Keratinocyte (primary cell): ENCODE results near the gene DENND1A. TPM values are rescaled to one million over a fixed set of nuclear protein-coding genes. Genes with fewer than 3 reads are reported as not detected.

ENCODE experiments used
- DNase-seq: peaks from one replicate; pipeline ENCODE4 v3.0.0-alpha.2; 2011; ENCODE audit warnings: low read depth, missing footprints, low spot score
- FAIRE-seq: peaks from 2 replicates; lab custom pipeline; 2011; peaks lifted over from hg19 to GRCh38; lab: Jason Lieb, UNC
- H2AFZ ChIP-seq: 2 replicates; pipeline ENCODE4 v1.6.0; 2012; ENCODE audit warnings: low read length, control low read depth, inconsistent platforms; ENCODE audit not compliant: control insufficient read depth
- H3K27ac ChIP-seq: 2 replicates; pipeline ENCODE4 v1.5.1; 2011; ENCODE audit warnings: low read length; ENCODE audit not compliant: control insufficient read depth, insufficient read depth
- H3K27me3 ChIP-seq: 3 replicates; pipeline ENCODE4 v1.6.0; 2011; ENCODE audit warnings: low read length; ENCODE audit not compliant: control insufficient read depth, insufficient read depth; ENCODE audit errors: extremely low read depth
- H3K36me3 ChIP-seq, 2 experiments: 2 replicates in 1 of 2; 3 replicates in 1 of 2; pipeline ENCODE4 v1.5.1; 2011; ENCODE audit warnings: low read length in 2 of 2, mild to moderate bottlenecking in 1 of 2; ENCODE audit not compliant: control insufficient read depth in 2 of 2, insufficient read depth in 2 of 2; ENCODE audit errors: extremely low read depth in 1 of 2
- H3K4me1 ChIP-seq: 3 replicates; pipeline ENCODE4 v1.5.1; 2011; ENCODE audit warnings: low read length; ENCODE audit not compliant: control insufficient read depth, insufficient read depth; ENCODE audit errors: extremely low read depth
- H3K4me2 ChIP-seq: 3 replicates; pipeline ENCODE4 v1.6.0; 2011; ENCODE audit warnings: low read depth, low read length; ENCODE audit not compliant: control insufficient read depth, insufficient read depth; ENCODE audit errors: extremely low read depth
- H3K4me3 ChIP-seq, 3 experiments: fragments of 200-600 bp in 1 of 3; sonication (generic) in 1 of 3; 2 replicates in 2 of 3; 3 replicates in 1 of 3; pipeline ENCODE4 v1.5.1; 2011 to 2016; ENCODE audit warnings: low read length in 3 of 3, mild to moderate bottlenecking in 3 of 3, control low read depth in 2 of 3, inconsistent platforms in 1 of 3, low read depth in 1 of 3, mixed read lengths in 1 of 3, mixed run types in 1 of 3, moderate library complexity in 1 of 3; ENCODE audit not compliant: control insufficient read depth in 2 of 3, insufficient read depth in 2 of 3; ENCODE audit errors: extremely low read depth in 1 of 3
- H3K79me2 ChIP-seq: 2 replicates; pipeline ENCODE4 v1.6.0; 2012; ENCODE audit warnings: low read length; ENCODE audit not compliant: control insufficient read depth, insufficient read depth
- H3K9ac ChIP-seq: 3 replicates; pipeline ENCODE4 v1.6.0; 2011; ENCODE audit warnings: low read length; ENCODE audit not compliant: control insufficient read depth, insufficient read depth; ENCODE audit errors: extremely low read depth
- H3K9me1 ChIP-seq: 3 replicates; pipeline ENCODE4 v1.6.0; 2011; ENCODE audit warnings: low read length; ENCODE audit not compliant: control insufficient read depth, insufficient read depth; ENCODE audit errors: extremely low read depth
- H3K9me3 ChIP-seq: 2 replicates; pipeline ENCODE4 v1.5.1; 2012; ENCODE audit warnings: low read depth, low read length; ENCODE audit not compliant: control insufficient read depth
- H4K20me1 ChIP-seq: 3 replicates; pipeline ENCODE4 v1.6.0; 2011; ENCODE audit warnings: low read length; ENCODE audit not compliant: control insufficient read depth, insufficient read depth; ENCODE audit errors: extremely low read depth
- CTCF ChIP-seq, 3 experiments: IDR thresholded peaks in 1 of 3; conservative IDR thresholded peaks in 1 of 3; optimal IDR thresholded peaks in 1 of 3; 2 replicates in 2 of 3; 3 replicates in 1 of 3; pipeline versions ENCODE3 to v1.5.1; 2011; ENCODE audit warnings: low read length in 3 of 3, mild to moderate bottlenecking in 3 of 3, moderate library complexity in 2 of 3, control low read depth in 1 of 3, inconsistent platforms in 1 of 3; ENCODE audit not compliant: insufficient read depth in 2 of 3; ENCODE audit errors: extremely low read depth in 1 of 3
- EZH2 ChIP-seq: IDR thresholded peaks from one replicate; pipeline ENCODE4 v1.6.1; 2012; ENCODE audit warnings: inconsistent platforms, mild to moderate bottlenecking, low read length, moderate library complexity
- dilution Hi-C: fragments of 300-500 bp; cut with MboI; formaldehyde crosslinking; loops from one replicate; pipeline ENCODE4 v1.7.0; 2020; ENCODE audit warnings: low sequenced_read_pairs; ENCODE audit not compliant: extremely low pct_ligation_motif_present
- polyA plus RNA-seq, 5 experiments: library from polyadenylated mRNA; depleted of rRNA in 3 of 5; stranded (reverse) in 3 of 5; stranded (forward) in 1 of 5; unstranded in 1 of 5; fragments of >200 nt; gene quantifications; 1 replicate in 1 of 5; 2 replicates in 3 of 5; 3 replicates in 1 of 5; pipeline versions ENCODE4 v1.2.1 to v1.2.3, GENCODE V29; 2011 to 2012; ENCODE audit warnings: missing spikeins in 2 of 5, low read depth in 1 of 5, low replicate concordance in 1 of 5

The DENND1A gene
- polyA plus RNA-seq, 1 donor (not counting 4 experiments of a cell fraction or from before 2014, with no cell fraction given) = 13.0 TPM

- Histone ChIP-seq H3K9ac (no peak overlapping the region), H3K4me3 (no peak overlapping the region), H3K4me1 (no peaks in the 10 kb centered on the region), H3K4me2 (no peak overlapping the region), H3K9me1 (no peaks in the 10 kb centered on the region), H3K9me3 (no peaks in the 10 kb centered on the region), H2AFZ (no peak overlapping the region), H3K27ac (no peak overlapping the region), H3K79me2 (no peaks in the 10 kb centered on the region), H3K27me3 (no peaks in the 10 kb centered on the region), H4K20me1 (no peaks in the 10 kb centered on the region), H3K36me3 (no peaks in the 10 kb centered on the region)
- DNase-seq (no peak), FAIRE-seq (no peak)
- dilution Hi-C loops = no loop called here
- TF ChIP-seq EZH2 = no peak
- TF ChIP-seq CTCF (optimal IDR thresholded peaks at IDR 0.05 in 1 of 3, IDR thresholded peaks at IDR 0.05 in 1 of 3, conservative IDR thresholded peaks at IDR 0.05 in 1 of 3; ENCODE audit: extremely low read depth in 1 of 3, insufficient read depth in 2 of 3, low read length in 3 of 3) = no peak
Observed at GRCh38 chr9:123390337-123391135, 539.4 kb downstream of the DENND1A start.

GRCh38 chr9:123389698-123390097 is 540.2 kb downstream of the DENND1A start:
- Histone ChIP-seq H3K4me2 (no peak overlapping the region), H3K9me3 (no peaks in the 10 kb centered on the region), H3K9ac (no peak overlapping the region), H3K27me3 (no peaks in the 10 kb centered on the region), H3K4me3 (no peak overlapping the region), H4K20me1 (no peaks in the 10 kb centered on the region), H2AFZ (no peak overlapping the region), H3K36me3 (no peaks in the 10 kb centered on the region), H3K27ac (no peak overlapping the region), H3K79me2 (no peaks in the 10 kb centered on the region), H3K9me1 (no peaks in the 10 kb centered on the region), H3K4me1 (no peaks in the 10 kb centered on the region)
- no peak for DNase-seq
- no peak for FAIRE-seq
- dilution Hi-C loops = no loop called here
- TF ChIP-seq EZH2 (no peak), CTCF (optimal IDR thresholded peaks at IDR 0.05 in 1 of 3, IDR thresholded peaks at IDR 0.05 in 1 of 3, conservative IDR thresholded peaks at IDR 0.05 in 1 of 3; ENCODE audit: extremely low read depth in 1 of 3, insufficient read depth in 2 of 3, low read length in 3 of 3) (no peak)
